ENCODE measurements around the gene DOCK9. TPM values are rescaled to one million over a fixed set of nuclear protein-coding genes. Genes with fewer than 3 reads are reported as not detected.

Gene DOCK9
- total RNA-seq, 1 donor from 2014 or later: 170 TPM

- DNase-seq: no peak
- H3K4me3 ChIP-seq: no peak overlapping the region
- no peak for ATAC-seq
- no peak for TF ChIP-seq CTCF (IDR thresholded peaks at IDR 0.05)
- intact Hi-C loops (cut with DNase I): no loop called here
- no peaks in the 10 kb centered on the region for H3K9me3 ChIP-seq
- peaks cover 7% of the 10 kb centered on the region for H3K36me3 ChIP-seq
- no peak overlapping the region for H3K27ac ChIP-seq
- H3K27me3 ChIP-seq: no peaks in the 10 kb centered on the region
- peaks cover 8% of the 10 kb centered on the region for H3K4me1 ChIP-seq
These were observed 22.5 kb downstream of the DOCK9 start for GRCh38 chr13:98955336-98955735.

GRCh38 chr13:98954313-98954712 lies 23.6 kb downstream of the DOCK9 start:
- no peak overlapping the region for H3K27ac ChIP-seq
- no peak for ATAC-seq
- H3K36me3 ChIP-seq: peaks cover 7% of the 10 kb centered on the region
- H3K4me1 ChIP-seq: peaks cover 2% of the 10 kb centered on the region
- no peaks in the 10 kb centered on the region for H3K9me3 ChIP-seq
- no peak overlapping the region for H3K4me3 ChIP-seq
- TF ChIP-seq CTCF (IDR thresholded peaks at IDR 0.05): no peak
- intact Hi-C loops (cut with DNase I): no loop called here
- no peaks in the 10 kb centered on the region for H3K27me3 ChIP-seq
- DNase-seq: no peak

- intact Hi-C loops (cut with DNase I): no loop called here
- no peak for TF ChIP-seq CTCF (IDR thresholded peaks at IDR 0.05)
- DNase-seq: no peak
- Histone ChIP-seq H3K9me3 (no peaks in the 10 kb centered on the region), H3K36me3 (peaks cover 7% of the 10 kb centered on the region), H3K4me3 (no peak overlapping the region), H3K27ac (no peak overlapping the region), H3K27me3 (no peaks in the 10 kb centered on the region), H3K4me1 (no peaks in the 10 kb centered on the region)
- ATAC-seq: no peak
These were observed 26.6 kb downstream of the DOCK9 start for GRCh38 chr13:98951266-98951665.

GRCh38 chr13:98950705-98951104 lies 27.2 kb downstream of the DOCK9 start:
- Histone ChIP-seq H3K9me3 (no peaks in the 10 kb centered on the region), H3K4me1 (no peaks in the 10 kb centered on the region), H3K36me3 (peaks cover 7% of the 10 kb centered on the region), H3K4me3 (no peak overlapping the region), H3K27me3 (no peaks in the 10 kb centered on the region), H3K27ac (no peak overlapping the region)
- no peak for TF ChIP-seq CTCF (IDR thresholded peaks at IDR 0.05)
- ATAC-seq: no peak
- intact Hi-C loops (cut with DNase I): no loop called here
- DNase-seq: no peak

- Histone ChIP-seq H3K4me1 (no peaks in the 10 kb centered on the region), H3K27me3 (no peaks in the 10 kb centered on the region), H3K36me3 (no peaks in the 10 kb centered on the region), H3K9me3 (no peaks in the 10 kb centered on the region), H3K27ac (no peak overlapping the region), H3K4me3 (no peak overlapping the region)
- DNase-seq (no peak), ATAC-seq (no peak)
- intact Hi-C loops (cut with DNase I): no loop called here
- no peak for TF ChIP-seq CTCF (IDR thresholded peaks at IDR 0.05)
These were observed 29.9 kb downstream of the DOCK9 start for GRCh38 chr13:98947925-98948324.
